B cell (primary cell): ENCODE data around the gene THRB. TPM values are rescaled to one million over a fixed set of nuclear protein-coding genes. Genes with fewer than 3 reads are reported as not detected.

Source experiments
- ATAC-seq: fragments of 200-7000 bp; cut with Tn5 transposase; one replicate; pipeline ENCODE4 v1.10.0; 2021; ENCODE audit warnings: low read depth, mild to moderate bottlenecking, moderate number of reproducible peaks, moderate library complexity
- CTCF ChIA-PET: fragments of 350-600 bp; sonication (Branson Sonifier 250); formaldehyde crosslinking; loops from one replicate; lab custom pipeline; 2021; ENCODE audit warnings: antibody characterized with exemption, inconsistent platforms; lab: Charles Lee
- POLR2A ChIA-PET: fragments of 350-600 bp; sonication (Branson Sonifier 250); formaldehyde crosslinking; loops from one replicate; lab custom pipeline; 2021; ENCODE audit warnings: antibody characterized with exemption; lab: Charles Lee
- DNase-seq: peaks from one replicate; pipeline ENCODE4 v3.0.0; 2013
- H2AFZ ChIP-seq: 2 replicates; pipeline ENCODE4 v1.6.1; 2012; ENCODE audit warnings: mild to moderate bottlenecking, low read depth, low read length; ENCODE audit not compliant: insufficient read depth, poor library complexity, severe bottlenecking
- H3K27ac ChIP-seq, 2 donors: 1 replicate in 1 of 2; 2 replicates in 1 of 2; pipeline ENCODE4 v1.5.1; 2012 to 2013; ENCODE audit warnings: low read length in 2 of 2, mild to moderate bottlenecking in 2 of 2, moderate library complexity in 1 of 2
- H3K27me3 ChIP-seq, 4 experiments: fragments of 200-600 bp in 1 of 4; sonication (generic) in 1 of 4; replicated peaks in 1 of 4; 1 replicate in 2 of 4; 2 replicates in 2 of 4; pipeline versions ENCODE4 v1.6.1 to v1.7.0; 2013 to 2016; ENCODE audit warnings: low read length in 3 of 4, mild to moderate bottlenecking in 2 of 4, mixed read lengths in 1 of 4, moderate library complexity in 1 of 4; ENCODE audit not compliant: insufficient read depth in 4 of 4, control insufficient read depth in 3 of 4; ENCODE audit errors: control extremely low read depth in 1 of 4
- H3K36me3 ChIP-seq, 2 experiments: replicated peaks in 1 of 2; 1 replicate in 1 of 2; 2 replicates in 1 of 2; pipeline versions ENCODE4 v1.6.1 to v1.7.1; 2013; ENCODE audit warnings: low read length in 1 of 2; ENCODE audit not compliant: insufficient read depth in 2 of 2, control insufficient read depth in 1 of 2; ENCODE audit errors: control extremely low read depth in 1 of 2, extremely low read depth in 1 of 2
- H3K4me1 ChIP-seq, 2 donors: fragments of 200-600 bp in 1 of 2; sonication (generic) in 1 of 2; 1 replicate in 1 of 2; 2 replicates in 1 of 2; pipeline versions ENCODE4 v1.5.1 to v1.6.1; 2013 to 2017; ENCODE audit warnings: low read length in 2 of 2; ENCODE audit not compliant: control insufficient read depth in 2 of 2, insufficient read depth in 2 of 2
- H3K4me2 ChIP-seq: replicated peaks from 2 replicates; pipeline ENCODE3; 2012; ENCODE audit warnings: mild to moderate bottlenecking, low read depth, low read length; ENCODE audit not compliant: poor library complexity, severe bottlenecking
- H3K4me3 ChIP-seq, 5 experiments: fragments of 200-600 bp in 1 of 5; sonication (generic) in 1 of 5; 1 replicate in 3 of 5; 2 replicates in 2 of 5; pipeline versions ENCODE4 v1.5.1 to v1.7.0; 2011 to 2016; ENCODE audit warnings: low read length in 4 of 5, mild to moderate bottlenecking in 4 of 5, low read depth in 2 of 5, control low read depth in 1 of 5, moderate library complexity in 1 of 5; ENCODE audit not compliant: insufficient read depth in 1 of 5; ENCODE audit errors: control extremely low read depth in 1 of 5, extremely low read depth in 1 of 5
- H3K79me2 ChIP-seq: fragments of 200-600 bp; sonication (generic); one replicate; pipeline ENCODE4 v1.6.0; 2016; ENCODE audit warnings: low read length; ENCODE audit not compliant: control insufficient read depth, insufficient read depth
- H3K9ac ChIP-seq: fragments of 200-600 bp; sonication (generic); 2 replicates; pipeline ENCODE4 v1.6.1; 2017; ENCODE audit warnings: mild to moderate bottlenecking, low read length, moderate library complexity
- H3K9me3 ChIP-seq, 3 donors: one replicate each; pipeline versions ENCODE4 v1.6.1 to v1.7.1; 2013; ENCODE audit warnings: low read length in 2 of 3; ENCODE audit not compliant: control insufficient read depth in 2 of 3, insufficient read depth in 1 of 3; ENCODE audit errors: control extremely low read depth in 1 of 3
- H4K20me1 ChIP-seq: 2 replicates; pipeline ENCODE4 v1.6.0; 2012; ENCODE audit warnings: mild to moderate bottlenecking, low read length; ENCODE audit not compliant: insufficient read depth, control insufficient read depth, poor library complexity, severe bottlenecking
- H3K27ac Mint-ChIP-seq: one replicate; pipeline ENCODE4 v1.8.0; 2021; ENCODE audit warnings: mixed read lengths
- H3K27me3 Mint-ChIP-seq: one replicate; pipeline ENCODE4 v1.8.0; 2021; ENCODE audit warnings: mixed read lengths
- H3K4me1 Mint-ChIP-seq: one replicate; pipeline ENCODE4 v1.8.0; 2021; ENCODE audit warnings: mixed read lengths
- H3K4me3 Mint-ChIP-seq: one replicate; pipeline ENCODE4 v1.8.0; 2021; ENCODE audit warnings: mixed read lengths
- H3K9me3 Mint-ChIP-seq: one replicate; pipeline ENCODE4 v1.8.0; 2022; ENCODE audit warnings: mixed read lengths; ENCODE audit not compliant: insufficient read depth
- EZH2 ChIP-seq: IDR thresholded peaks from 2 replicates; pipeline ENCODE4 v1.6.1; 2012; ENCODE audit warnings: borderline replicate concordance, low read depth, mild to moderate bottlenecking, moderate library complexity, low read length; ENCODE audit not compliant: insufficient read depth, poor library complexity, severe bottlenecking
- WGBS: methylation state at CpG from one replicate; pipeline ENCODE4 v1.1.5; 2013; ENCODE audit warnings: missing lambda C conversion rate; ENCODE audit not compliant: insufficient coverage; 5-methylcytosine and 5-hydroxymethylcytosine counted together
- intact Hi-C: fragments of 100-400 bp; cut with micrococcal nuclease; formaldehyde crosslinking; loops from one replicate; pipeline ENCODE4 v1.10.0; 2022
- polyA plus RNA-seq: library from polyadenylated mRNA; depleted of rRNA; stranded (reverse); fragments of >200 nt; gene quantifications from 2 replicates; pipeline ENCODE4 v1.2.3, GENCODE V29; 2012
- total RNA-seq, 2 donors: library from RNA; stranded (reverse); fragments of 120-200 nt in 1 of 2; gene quantifications; 1 replicate in 1 of 2; 2 replicates in 1 of 2; pipeline versions ENCODE4 v1.2.3 to v1.2.4, GENCODE V29; 2013 to 2022
- TF ChIP-seq, protein P1 (sequence below): fragments of 200-600 bp; IDR thresholded peaks from one replicate; pipeline ENCODE4 v1.8.0; 2022; ENCODE audit warnings: antibody characterized with exemption, mild to moderate bottlenecking

The THRB gene
- total and polyA plus RNA-seq, 2 donors (not counting 1 experiment from before 2014, with no cell fraction given) = 0.86 to 1.8 TPM

- H3K9me3 Mint-ChIP-seq = no peaks in the 10 kb centered on the region
- H3K9ac ChIP-seq = no peak overlapping the region
- no CpG with 5 or more reads among the region's 3 CpGs for WGBS
- CTCF ChIA-PET = no interaction called here
- no peak for DNase-seq
- TF ChIP-seq, protein P1, sequence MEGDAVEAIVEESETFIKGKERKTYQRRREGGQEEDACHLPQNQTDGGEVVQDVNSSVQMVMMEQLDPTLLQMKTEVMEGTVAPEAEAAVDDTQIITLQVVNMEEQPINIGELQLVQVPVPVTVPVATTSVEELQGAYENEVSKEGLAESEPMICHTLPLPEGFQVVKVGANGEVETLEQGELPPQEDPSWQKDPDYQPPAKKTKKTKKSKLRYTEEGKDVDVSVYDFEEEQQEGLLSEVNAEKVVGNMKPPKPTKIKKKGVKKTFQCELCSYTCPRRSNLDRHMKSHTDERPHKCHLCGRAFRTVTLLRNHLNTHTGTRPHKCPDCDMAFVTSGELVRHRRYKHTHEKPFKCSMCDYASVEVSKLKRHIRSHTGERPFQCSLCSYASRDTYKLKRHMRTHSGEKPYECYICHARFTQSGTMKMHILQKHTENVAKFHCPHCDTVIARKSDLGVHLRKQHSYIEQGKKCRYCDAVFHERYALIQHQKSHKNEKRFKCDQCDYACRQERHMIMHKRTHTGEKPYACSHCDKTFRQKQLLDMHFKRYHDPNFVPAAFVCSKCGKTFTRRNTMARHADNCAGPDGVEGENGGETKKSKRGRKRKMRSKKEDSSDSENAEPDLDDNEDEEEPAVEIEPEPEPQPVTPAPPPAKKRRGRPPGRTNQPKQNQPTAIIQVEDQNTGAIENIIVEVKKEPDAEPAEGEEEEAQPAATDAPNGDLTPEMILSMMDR = no peak
- TF ChIP-seq EZH2 = no peak
- peaks cover 4% of the 10 kb centered on the region for H3K27me3 Mint-ChIP-seq
- no peaks in the 10 kb centered on the region for H3K4me1 Mint-ChIP-seq
- H3K36me3 ChIP-seq = no peaks in the 10 kb centered on the region
- intact Hi-C loops = no loop called here
- no peaks in the 10 kb centered on the region for H3K9me3 ChIP-seq
- H3K4me2 ChIP-seq = no peak overlapping the region
- ATAC-seq = no peak
- H3K79me2 ChIP-seq = no peaks in the 10 kb centered on the region
- no peaks in the 10 kb centered on the region for H4K20me1 ChIP-seq
- no peaks in the 10 kb centered on the region for H3K27me3 ChIP-seq
- no peak overlapping the region for H3K27ac Mint-ChIP-seq
- POLR2A ChIA-PET = no interaction called here
- no peak overlapping the region for H2AFZ ChIP-seq
- H3K27ac ChIP-seq = no peak overlapping the region
- no peak overlapping the region for H3K4me3 ChIP-seq
- H3K4me1 ChIP-seq = no peaks in the 10 kb centered on the region
- H3K4me3 Mint-ChIP-seq = no peak overlapping the region
Observed at GRCh38 chr3:24162929-24163328, 331.7 kb downstream of the THRB start.

GRCh38 chr3:24161841-24162240 lies 332.8 kb downstream of the THRB start:
- CTCF ChIA-PET = no interaction called here

More at GRCh38 chr3:24161841-24162240, 332.8 kb downstream of the THRB start:
- Mint-ChIP-seq H3K27ac (no peak overlapping the region), H3K9me3 (no peaks in the 10 kb centered on the region), H3K4me3 (no peak overlapping the region), H3K4me1 (no peaks in the 10 kb centered on the region), H3K27me3 (peaks cover 4% of the 10 kb centered on the region)
- Histone ChIP-seq H2AFZ (no peak overlapping the region), H3K27me3 (no peaks in the 10 kb centered on the region), H3K9me3 (no peaks in the 10 kb centered on the region), H4K20me1 (no peaks in the 10 kb centered on the region), H3K27ac (no peak overlapping the region), H3K9ac (no peak overlapping the region), H3K79me2 (no peaks in the 10 kb centered on the region), H3K4me2 (no peak overlapping the region), H3K4me1 (no peaks in the 10 kb centered on the region), H3K36me3 (no peaks in the 10 kb centered on the region), H3K4me3 (no peak overlapping the region)
- 100% methylated on average over 3 of the region's 7 CpGs for WGBS
- intact Hi-C loops = no loop called here
- no peak for ATAC-seq
- TF ChIP-seq EZH2 = no peak
- TF ChIP-seq, protein P1 = no peak
- no peak for DNase-seq
- POLR2A ChIA-PET = no interaction called here
